ENCODE measurements around the gene ZFPM1. TPM values are rescaled to one million over a fixed set of nuclear protein-coding genes. Genes with fewer than 3 reads are reported as not detected.
A peak's percentile ranks its signal among the peaks of the same experiment; 100 is the strongest.

The ZFPM1 gene
- total RNA-seq, 2 experiments from 2014 or later, result 15.8 to 19.3 TPM

GRCh38 chr16:88529596-88529995 lies 76.5 kb downstream of the ZFPM1 start:
- CTCF ChIA-PET, result interaction anchor here (0.7 kb wide), 1 partner anchor 86 kb away, joined by 3 read pairs; no protein-coding TSS in a partner anchor
- POLR2A ChIA-PET, result no interaction called here

GRCh38 chr16:88530051-88530857 lies 77.2 kb downstream of the ZFPM1 start:
- Mint-ChIP-seq H3K36me3 (ENCODE audit: low read depth) (peaks cover 4% of the 10 kb centered on the region), H3K27ac (peak overlapping the region; percentile 14), H3K4me1 (ENCODE audit: low read depth) (peaks cover 8% of the 10 kb centered on the region), H3K4me3 (no peak overlapping the region), H3K27me3 (ENCODE audit: low read depth) (no peaks in the 10 kb centered on the region), H3K9me3 (ENCODE audit: insufficient read depth) (no peaks in the 10 kb centered on the region)
- POLR2A ChIA-PET, result interaction anchor here (0.6 kb wide), 1 partner anchor 61 kb away, joined by 3 read pairs; no protein-coding TSS in a partner anchor
- no peak for DNase-seq
- ATAC-seq, result no peak
- CTCF ChIA-PET, result interaction anchor here (0.7 kb wide), 1 partner anchor 86 kb away, joined by 3 read pairs; no protein-coding TSS in a partner anchor

More at GRCh38 chr16:88529596-88529995, 76.5 kb downstream of the ZFPM1 start:
- DNase-seq (no peak), ATAC-seq (no peak)
- H3K27me3 Mint-ChIP-seq (ENCODE audit: low read depth), result no peaks in the 10 kb centered on the region
- no peaks in the 10 kb centered on the region for H3K9me3 Mint-ChIP-seq (ENCODE audit: insufficient read depth)
- peaks cover 1% of the 10 kb centered on the region for H3K36me3 Mint-ChIP-seq (ENCODE audit: low read depth)
- H3K4me1 Mint-ChIP-seq (ENCODE audit: low read depth), result peaks cover 7% of the 10 kb centered on the region
- H3K4me3 Mint-ChIP-seq, result no peak overlapping the region
- H3K27ac Mint-ChIP-seq, result no peak overlapping the region

DNA sequence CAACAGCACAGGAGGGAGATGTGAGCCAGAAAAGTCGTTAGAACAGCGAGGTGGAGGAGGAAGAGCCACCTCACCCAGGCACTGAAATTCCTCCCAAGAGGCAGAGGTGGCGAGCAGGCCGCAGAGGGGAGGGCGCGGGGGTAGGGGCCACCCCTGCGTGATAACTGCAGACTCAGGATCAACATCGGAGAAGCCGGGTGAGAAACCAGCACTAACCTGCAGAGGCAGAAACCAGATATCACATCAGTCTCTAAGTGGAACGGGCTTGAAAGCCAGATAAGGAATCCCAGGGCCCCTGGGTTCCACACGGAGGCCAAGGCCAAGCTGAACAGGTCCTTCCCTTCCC lies 77.8 kb downstream of the ZFPM1 start:
- ChIA-PET POLR2A (no interaction called here), CTCF (no interaction called here)
- Mint-ChIP-seq H3K9me3 (ENCODE audit: insufficient read depth) (no peaks in the 10 kb centered on the region), H3K27ac (no peak overlapping the region), H3K27me3 (ENCODE audit: low read depth) (no peaks in the 10 kb centered on the region), H3K36me3 (ENCODE audit: low read depth) (peaks cover 8% of the 10 kb centered on the region), H3K4me3 (no peak overlapping the region), H3K4me1 (ENCODE audit: low read depth) (peaks cover 8% of the 10 kb centered on the region)
- ATAC-seq (no peak), DNase-seq (no peak)

DNA sequence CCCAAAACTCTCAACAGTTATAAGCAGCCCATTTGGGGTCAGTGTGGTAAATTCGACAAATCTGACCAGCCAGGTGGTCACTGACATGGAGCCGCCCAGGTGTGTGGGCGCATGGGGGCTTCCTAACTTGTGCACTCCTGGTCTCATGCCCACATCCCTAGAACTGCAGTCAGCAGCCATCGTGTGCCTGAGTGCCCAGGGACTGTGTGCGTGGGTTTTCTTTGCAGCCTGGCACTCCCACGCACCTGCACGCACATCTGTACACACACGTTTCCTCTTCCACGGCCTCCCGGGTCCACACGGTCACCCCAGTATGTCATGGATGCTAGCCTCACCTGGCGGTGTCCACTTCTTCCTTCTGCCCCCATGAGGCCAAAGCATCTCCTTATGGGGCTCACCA lies 78.3 kb downstream of the ZFPM1 start:
- peaks cover 9% of the 10 kb centered on the region for H3K4me1 Mint-ChIP-seq (ENCODE audit: low read depth)
- no peak for ATAC-seq
- H3K27ac Mint-ChIP-seq, result no peak overlapping the region
- H3K36me3 Mint-ChIP-seq (ENCODE audit: low read depth), result peaks cover 10% of the 10 kb centered on the region
- no peak for DNase-seq
- H3K4me3 Mint-ChIP-seq, result no peak overlapping the region
- no peaks in the 10 kb centered on the region for H3K27me3 Mint-ChIP-seq (ENCODE audit: low read depth)
- ChIA-PET POLR2A (no interaction called here), CTCF (no interaction called here)
- H3K9me3 Mint-ChIP-seq (ENCODE audit: insufficient read depth), result no peaks in the 10 kb centered on the region

DNA sequence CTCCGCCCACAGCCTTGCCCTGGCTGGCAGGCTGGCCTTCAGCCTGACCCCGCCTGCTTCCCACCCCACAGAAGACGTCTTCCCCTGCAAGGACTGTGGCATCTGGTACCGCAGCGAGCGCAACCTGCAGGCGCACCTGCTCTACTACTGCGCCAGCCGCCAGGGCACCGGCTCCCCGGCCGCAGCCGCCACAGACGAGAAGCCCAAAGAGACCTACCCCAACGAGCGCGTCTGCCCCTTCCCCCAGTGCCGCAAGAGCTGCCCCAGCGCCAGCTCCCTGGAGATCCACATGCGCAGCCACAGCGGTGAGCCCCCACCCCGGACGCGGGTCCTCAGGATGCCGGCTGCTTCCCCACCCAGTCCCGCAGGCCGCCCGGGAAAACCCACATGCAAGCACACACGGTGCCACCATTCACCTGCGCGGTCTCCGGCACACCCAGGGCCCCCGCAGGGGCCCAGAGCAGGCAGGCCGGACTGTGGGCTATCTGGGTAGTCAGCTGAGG lies 78.9 kb downstream of the ZFPM1 start:
- DNase-seq (no peak), ATAC-seq (no peak)
- ChIA-PET POLR2A (no interaction called here), CTCF (no interaction called here)
- peaks cover 9% of the 10 kb centered on the region for H3K4me1 Mint-ChIP-seq (ENCODE audit: low read depth)
- H3K27ac Mint-ChIP-seq, result no peak overlapping the region
- peak overlapping the region; percentile 2 for H3K4me3 Mint-ChIP-seq
- H3K27me3 Mint-ChIP-seq (ENCODE audit: low read depth), result no peaks in the 10 kb centered on the region
- no peaks in the 10 kb centered on the region for H3K9me3 Mint-ChIP-seq (ENCODE audit: insufficient read depth)
- H3K36me3 Mint-ChIP-seq (ENCODE audit: low read depth), result peaks cover 10% of the 10 kb centered on the region

DNA sequence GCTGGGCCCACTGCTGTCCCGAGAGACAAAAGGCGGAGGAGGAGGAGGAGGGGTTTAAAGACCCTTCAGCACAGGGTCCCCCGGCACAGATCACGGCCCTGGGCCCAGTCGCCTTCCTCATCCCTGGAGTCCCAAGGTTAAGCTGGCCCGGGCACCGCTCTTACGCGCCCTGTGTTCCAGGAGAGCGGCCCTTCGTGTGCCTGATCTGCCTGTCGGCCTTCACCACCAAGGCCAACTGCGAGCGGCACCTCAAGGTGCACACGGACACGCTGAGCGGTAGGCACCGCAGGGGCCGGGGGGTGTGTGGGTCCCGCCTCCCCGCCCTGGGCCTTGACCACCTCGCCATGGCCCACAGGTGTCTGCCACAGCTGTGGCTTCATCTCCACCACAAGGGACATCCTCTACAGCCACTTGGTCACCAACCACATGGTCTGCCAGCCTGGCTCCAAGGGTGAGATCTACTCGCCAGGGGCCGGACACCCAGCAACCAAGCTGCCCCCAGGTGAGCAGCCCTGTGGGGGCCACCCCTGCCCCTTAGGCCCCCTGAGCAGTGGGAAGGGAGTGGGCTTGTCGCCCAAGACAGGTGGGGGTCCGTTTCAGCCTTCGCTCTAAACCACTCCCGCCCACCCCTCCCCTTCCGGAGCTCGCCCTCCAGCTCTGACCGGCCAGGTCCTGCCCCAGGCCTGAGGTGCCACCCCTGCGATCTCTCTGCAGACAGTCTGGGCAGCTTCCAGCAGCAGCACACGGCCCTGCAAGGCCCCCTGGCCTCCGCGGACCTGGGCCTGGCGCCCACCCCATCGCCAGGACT lies 79.6 kb downstream of the ZFPM1 start:
- ChIA-PET POLR2A (no interaction called here), CTCF (no interaction called here)
- no peak for ATAC-seq
- H3K9me3 Mint-ChIP-seq (ENCODE audit: insufficient read depth), result no peaks in the 10 kb centered on the region
- H3K4me1 Mint-ChIP-seq (ENCODE audit: low read depth), result peaks cover 9% of the 10 kb centered on the region
- no peaks in the 10 kb centered on the region for H3K27me3 Mint-ChIP-seq (ENCODE audit: low read depth)
- DNase-seq, result no peak
- H3K36me3 Mint-ChIP-seq (ENCODE audit: low read depth), result peaks cover 10% of the 10 kb centered on the region
- H3K4me3 Mint-ChIP-seq, result no peak overlapping the region
- H3K27ac Mint-ChIP-seq, result no peak overlapping the region

DNA sequence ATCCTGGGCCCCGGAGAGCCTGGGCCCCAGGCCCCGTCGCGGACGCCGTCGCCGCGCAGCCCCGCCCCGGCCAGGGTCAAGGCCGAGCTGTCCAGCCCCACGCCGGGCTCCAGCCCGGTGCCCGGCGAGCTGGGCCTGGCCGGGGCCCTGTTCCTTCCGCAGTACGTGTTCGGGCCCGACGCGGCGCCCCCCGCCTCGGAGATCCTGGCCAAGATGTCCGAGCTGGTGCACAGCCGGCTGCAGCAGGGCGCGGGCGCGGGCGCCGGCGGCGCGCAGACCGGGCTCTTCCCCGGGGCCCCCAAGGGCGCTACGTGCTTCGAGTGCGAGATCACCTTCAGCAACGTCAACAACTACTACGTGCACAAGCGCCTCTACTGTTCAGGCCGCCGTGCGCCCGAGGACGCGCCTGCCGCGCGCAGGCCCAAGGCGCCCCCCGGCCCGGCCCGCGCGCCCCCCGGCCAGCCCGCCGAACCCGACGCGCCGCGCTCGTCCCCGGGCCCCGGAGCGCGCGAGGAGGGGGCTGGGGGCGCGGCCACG lies 80.4 kb downstream of the ZFPM1 start:
- H3K36me3 Mint-ChIP-seq (ENCODE audit: low read depth), result peaks cover 10% of the 10 kb centered on the region

GRCh38 chr16:88533932-88534637 lies 81.0 kb downstream of the ZFPM1 start:
- H3K27ac Mint-ChIP-seq, result no peak overlapping the region
- peaks cover 10% of the 10 kb centered on the region for H3K36me3 Mint-ChIP-seq (ENCODE audit: low read depth)
- ChIA-PET POLR2A (interaction anchor here (0.5 to 1.2 kb wide), 3 partner anchors 16 to 79 kb away, joined by 3 read pairs; no protein-coding TSS in a partner anchor), CTCF (no interaction called here)
- peak overlapping the region; percentile 43 for H3K4me3 Mint-ChIP-seq
- H3K27me3 Mint-ChIP-seq (ENCODE audit: low read depth), result no peaks in the 10 kb centered on the region
- H3K9me3 Mint-ChIP-seq (ENCODE audit: insufficient read depth), result no peaks in the 10 kb centered on the region
- peak; percentile 81 for ATAC-seq
- H3K4me1 Mint-ChIP-seq (ENCODE audit: low read depth), result peaks cover 9% of the 10 kb centered on the region
- peak; percentile 82 for DNase-seq

More for the DNA sequence above, 80.4 kb downstream of the ZFPM1 start:
- Mint-ChIP-seq H3K4me1 (ENCODE audit: low read depth) (peaks cover 9% of the 10 kb centered on the region), H3K27me3 (ENCODE audit: low read depth) (no peaks in the 10 kb centered on the region), H3K27ac (no peak overlapping the region), H3K9me3 (ENCODE audit: insufficient read depth) (no peaks in the 10 kb centered on the region), H3K4me3 (no peak overlapping the region)
- ChIA-PET POLR2A (interaction anchor here (1.2 kb wide), 1 partner anchor 16 kb away, joined by 3 read pairs; no protein-coding TSS in a partner anchor), CTCF (no interaction called here)
- DNase-seq, result no peak
- ATAC-seq, result no peak

DNA sequence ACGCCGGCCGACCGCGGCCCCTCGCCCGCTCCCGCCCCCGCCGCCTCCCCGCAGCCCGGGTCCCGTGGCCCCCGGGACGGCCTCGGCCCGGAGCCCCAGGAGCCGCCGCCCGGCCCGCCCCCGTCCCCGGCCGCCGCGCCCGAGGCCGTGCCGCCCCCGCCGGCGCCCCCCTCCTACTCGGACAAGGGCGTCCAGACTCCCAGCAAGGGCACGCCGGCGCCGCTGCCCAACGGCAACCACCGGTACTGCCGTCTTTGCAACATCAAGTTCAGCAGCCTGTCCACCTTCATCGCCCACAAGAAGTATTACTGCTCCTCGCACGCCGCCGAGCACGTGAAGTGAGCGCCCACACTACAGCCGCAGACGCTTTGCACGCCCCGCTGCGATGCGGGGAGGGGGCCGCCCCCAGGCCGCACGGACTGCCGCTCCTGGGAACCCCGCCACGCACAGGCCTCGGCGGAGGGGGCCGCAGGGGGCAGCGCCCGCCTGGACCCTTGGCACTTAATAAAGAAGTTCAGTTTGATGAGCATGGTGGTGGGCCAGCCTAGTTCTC lies 81.6 kb downstream of the ZFPM1 start:
- ChIA-PET POLR2A (interaction anchor here (0.5 to 1.2 kb wide), 3 partner anchors 15 to 80 kb away, joined by 3 read pairs; no protein-coding TSS in a partner anchor), CTCF (no interaction called here)
- peaks cover 9% of the 10 kb centered on the region for H3K4me1 Mint-ChIP-seq (ENCODE audit: low read depth)
- no peaks in the 10 kb centered on the region for H3K9me3 Mint-ChIP-seq (ENCODE audit: insufficient read depth)
- H3K27ac Mint-ChIP-seq, result peak overlapping the region; percentile 88
- H3K4me3 Mint-ChIP-seq, result peak overlapping the region; percentile 73
- peak; percentile 25 for ATAC-seq
- peaks cover 10% of the 10 kb centered on the region for H3K36me3 Mint-ChIP-seq (ENCODE audit: low read depth)
- no peaks in the 10 kb centered on the region for H3K27me3 Mint-ChIP-seq (ENCODE audit: low read depth)
- peak; percentile 47 for DNase-seq

GRCh38 chr16:88535191-88535856 lies 82.2 kb downstream of the ZFPM1 start:
- H3K36me3 Mint-ChIP-seq (ENCODE audit: low read depth), result peaks cover 10% of the 10 kb centered on the region
- peak overlapping the region; percentile 88 for H3K27ac Mint-ChIP-seq

More at GRCh38 chr16:88535191-88535856, 82.2 kb downstream of the ZFPM1 start:
- Mint-ChIP-seq H3K4me1 (ENCODE audit: low read depth) (peaks cover 9% of the 10 kb centered on the region), H3K4me3 (peak overlapping the region; percentile 73), H3K27me3 (ENCODE audit: low read depth) (peaks cover 2% of the 10 kb centered on the region), H3K9me3 (ENCODE audit: insufficient read depth) (no peaks in the 10 kb centered on the region)
- ATAC-seq (no peak), DNase-seq (no peak)
- CTCF ChIA-PET, result interaction anchor here (1.2 kb wide), 1 partner anchor 14 kb away, joined by 6 read pairs; no protein-coding TSS in a partner anchor
- POLR2A ChIA-PET, result interaction anchor here (1.0 kb wide), 1 partner anchor 25 kb away, joined by 3 read pairs; no protein-coding TSS in a partner anchor
